GM21717 (cell line): ENCODE measurements around the gene CTCF.
A peak's percentile ranks its signal among the peaks of the same experiment; 100 is the strongest.

Experiments
- ATAC-seq: cut with Tn5 transposase; IDR thresholded peaks from one replicate; pipeline ENCODE4 v1.9.1; 2021; ENCODE audit warnings: mild to moderate bottlenecking, moderate library complexity; ENCODE audit not compliant: unreplicated experiment

CTCF gene

GRCh38 chr16:67548265-67549126 is 13.8 kb upstream of the CTCF start:
- no peak for ATAC-seq

GRCh38 chr16:67549240-67549639 is 13.1 kb upstream of the CTCF start:
- no peak for ATAC-seq

- ATAC-seq: no peak
These were observed 12.4 kb upstream of the CTCF start for GRCh38 chr16:67549936-67550335.

GRCh38 chr16:67551091-67551490 is 11.2 kb upstream of the CTCF start:
- ATAC-seq: no peak

GRCh38 chr16:67551972-67552371 is 10.4 kb upstream of the CTCF start:
- no peak for ATAC-seq

GRCh38 chr16:67552476-67552875 is 9.8 kb upstream of the CTCF start:
- no peak for ATAC-seq

- ATAC-seq: no peak
These were observed 6.5 kb upstream of the CTCF start for GRCh38 chr16:67555795-67556212.

GRCh38 chr16:67558859-67559258 is 3.5 kb upstream of the CTCF start:
- no peak for ATAC-seq

- no peak for ATAC-seq
These were observed 1.4 kb upstream of the CTCF start for GRCh38 chr16:67560827-67561342.

GRCh38 chr16:67561501-67561823 is 864 bp upstream of the CTCF start:
- ATAC-seq: no peak

GRCh38 chr16:67561824-67562525 is 351 bp upstream of the CTCF start:
- peak; percentile 66 for ATAC-seq

GRCh38 chr16:67562918-67563707 is 787 bp downstream of the CTCF start:
- peak; percentile 15 for ATAC-seq

- ATAC-seq: no peak
These were observed 1.6 kb downstream of the CTCF start for GRCh38 chr16:67563708-67564468.

- no peak for ATAC-seq
These were observed 3.3 kb downstream of the CTCF start for GRCh38 chr16:67565470-67566100.

- no peak for ATAC-seq
These were observed 9.1 kb downstream of the CTCF start for GRCh38 chr16:67571464-67571863.

- no peak for ATAC-seq
These were observed 9.7 kb downstream of the CTCF start for GRCh38 chr16:67571981-67572431.

GRCh38 chr16:67579686-67580085 is 17.4 kb downstream of the CTCF start:
- ATAC-seq: no peak

- no peak for ATAC-seq
These were observed 17.9 kb downstream of the CTCF start for GRCh38 chr16:67580202-67580601.

- no peak for ATAC-seq
These were observed 31.0 kb downstream of the CTCF start for GRCh38 chr16:67593288-67593687.

- ATAC-seq: no peak
These were observed 31.4 kb downstream of the CTCF start for GRCh38 chr16:67593701-67594100.
